HG02759 (cell line): ENCODE results near the gene SRM.
"Not testable (repeated sequence)": the region's sequence is repeated elsewhere in the genome, so short reads cannot be mapped to it uniquely, and the experiment has no call there.

Experiments used
- ATAC-seq: cut with Tn5 transposase; IDR thresholded peaks from one replicate; pipeline ENCODE4 v1.9.1; 2021; ENCODE audit warnings: mild to moderate bottlenecking, moderate library complexity; ENCODE audit not compliant: unreplicated experiment

SRM gene

GRCh38 chr1:11059968-11060830 lies at the start of gene SRM:
SRM (minus strand) TSS chr1:11060018; CDS start chr1:11059943, 75 bp downstream.
- ATAC-seq = peak; percentile 89

- ATAC-seq = no peak
These were observed 49.4 kb upstream of the SRM start for GRCh38 chr1:11109047-11109760.

GRCh38 chr1:11107599-11107998 lies 47.8 kb upstream of the SRM start:
- no peak for ATAC-seq

GRCh38 chr1:11105586-11105985 lies 45.8 kb upstream of the SRM start:
- ATAC-seq = no peak

GRCh38 chr1:11101347-11101746 lies 41.5 kb upstream of the SRM start:
- no peak for ATAC-seq

GRCh38 chr1:11100806-11101205 lies 41.0 kb upstream of the SRM start:
- ATAC-seq = not testable (repeated sequence)

GRCh38 chr1:11100149-11100493 lies 40.3 kb upstream of the SRM start:
- ATAC-seq = no peak

GRCh38 chr1:11099310-11100148 lies 39.7 kb upstream of the SRM start, which contains the start of gene EXOSC10:
EXOSC10 (minus strand) TSS chr1:11099869; CDS start chr1:11099831, 38 bp downstream.
- peak; percentile 94 for ATAC-seq

- ATAC-seq = no peak
These were observed 39.1 kb upstream of the SRM start for GRCh38 chr1:11098931-11099309.

GRCh38 chr1:11083784-11084183 lies 24.0 kb upstream of the SRM start:
- ATAC-seq = not testable (repeated sequence)

- no peak for ATAC-seq
These were observed 21.1 kb upstream of the SRM start for GRCh38 chr1:11080931-11081330.

- ATAC-seq = no peak
These were observed 18.8 kb upstream of the SRM start for GRCh38 chr1:11078631-11079030.

- ATAC-seq = not testable (repeated sequence)
These were observed 13.6 kb upstream of the SRM start for GRCh38 chr1:11073398-11073797.

GRCh38 chr1:11072216-11072917 lies 12.5 kb upstream of the SRM start:
- no peak for ATAC-seq

GRCh38 chr1:11071463-11072215 lies 11.8 kb upstream of the SRM start:
- no peak for ATAC-seq

- no peak for ATAC-seq
These were observed 11.1 kb upstream of the SRM start for GRCh38 chr1:11070876-11071275.

GRCh38 chr1:11068600-11069473 lies 9.0 kb upstream of the SRM start:
- ATAC-seq = no peak

- ATAC-seq = no peak
These were observed 8.1 kb upstream of the SRM start for GRCh38 chr1:11067716-11068599.
